B cell (primary cell): Measurements from ENCODE around the gene HIPK2. TPM values are rescaled to one million over a fixed set of nuclear protein-coding genes. Genes with fewer than 3 reads are reported as not detected.

Experiments
- ATAC-seq: fragments of 200-7000 bp; cut with Tn5 transposase; one replicate; pipeline ENCODE4 v1.10.0; 2021; ENCODE audit warnings: low read depth, mild to moderate bottlenecking, moderate number of reproducible peaks, moderate library complexity
- CTCF ChIA-PET: fragments of 350-600 bp; sonication (Branson Sonifier 250); formaldehyde crosslinking; loops from one replicate; lab custom pipeline; 2021; ENCODE audit warnings: antibody characterized with exemption, inconsistent platforms; lab: Charles Lee
- POLR2A ChIA-PET: fragments of 350-600 bp; sonication (Branson Sonifier 250); formaldehyde crosslinking; loops from one replicate; lab custom pipeline; 2021; ENCODE audit warnings: antibody characterized with exemption; lab: Charles Lee
- DNase-seq: peaks from one replicate; pipeline ENCODE4 v3.0.0; 2013
- H2AFZ ChIP-seq: 2 replicates; pipeline ENCODE4 v1.6.1; 2012; ENCODE audit warnings: mild to moderate bottlenecking, low read depth, low read length; ENCODE audit not compliant: insufficient read depth, poor library complexity, severe bottlenecking
- H3K27ac ChIP-seq, 2 donors: 1 replicate in 1 of 2; 2 replicates in 1 of 2; pipeline ENCODE4 v1.5.1; 2012 to 2013; ENCODE audit warnings: low read length in 2 of 2, mild to moderate bottlenecking in 2 of 2, moderate library complexity in 1 of 2
- H3K27me3 ChIP-seq, 4 experiments: fragments of 200-600 bp in 1 of 4; sonication (generic) in 1 of 4; replicated peaks in 1 of 4; 1 replicate in 2 of 4; 2 replicates in 2 of 4; pipeline versions ENCODE4 v1.6.1 to v1.7.0; 2013 to 2016; ENCODE audit warnings: low read length in 3 of 4, mild to moderate bottlenecking in 2 of 4, mixed read lengths in 1 of 4, moderate library complexity in 1 of 4; ENCODE audit not compliant: insufficient read depth in 4 of 4, control insufficient read depth in 3 of 4; ENCODE audit errors: control extremely low read depth in 1 of 4
- H3K36me3 ChIP-seq, 2 experiments: replicated peaks in 1 of 2; 1 replicate in 1 of 2; 2 replicates in 1 of 2; pipeline versions ENCODE4 v1.6.1 to v1.7.1; 2013; ENCODE audit warnings: low read length in 1 of 2; ENCODE audit not compliant: insufficient read depth in 2 of 2, control insufficient read depth in 1 of 2; ENCODE audit errors: control extremely low read depth in 1 of 2, extremely low read depth in 1 of 2
- H3K4me1 ChIP-seq, 2 donors: fragments of 200-600 bp in 1 of 2; sonication (generic) in 1 of 2; 1 replicate in 1 of 2; 2 replicates in 1 of 2; pipeline versions ENCODE4 v1.5.1 to v1.6.1; 2013 to 2017; ENCODE audit warnings: low read length in 2 of 2; ENCODE audit not compliant: control insufficient read depth in 2 of 2, insufficient read depth in 2 of 2
- H3K4me2 ChIP-seq: replicated peaks from 2 replicates; pipeline ENCODE3; 2012; ENCODE audit warnings: mild to moderate bottlenecking, low read depth, low read length; ENCODE audit not compliant: poor library complexity, severe bottlenecking
- H3K4me3 ChIP-seq, 5 experiments: fragments of 200-600 bp in 1 of 5; sonication (generic) in 1 of 5; 1 replicate in 3 of 5; 2 replicates in 2 of 5; pipeline versions ENCODE4 v1.5.1 to v1.7.0; 2011 to 2016; ENCODE audit warnings: low read length in 4 of 5, mild to moderate bottlenecking in 4 of 5, low read depth in 2 of 5, control low read depth in 1 of 5, moderate library complexity in 1 of 5; ENCODE audit not compliant: insufficient read depth in 1 of 5; ENCODE audit errors: control extremely low read depth in 1 of 5, extremely low read depth in 1 of 5
- H3K79me2 ChIP-seq: fragments of 200-600 bp; sonication (generic); one replicate; pipeline ENCODE4 v1.6.0; 2016; ENCODE audit warnings: low read length; ENCODE audit not compliant: control insufficient read depth, insufficient read depth
- H3K9ac ChIP-seq: fragments of 200-600 bp; sonication (generic); 2 replicates; pipeline ENCODE4 v1.6.1; 2017; ENCODE audit warnings: mild to moderate bottlenecking, low read length, moderate library complexity
- H3K9me3 ChIP-seq, 3 donors: one replicate each; pipeline versions ENCODE4 v1.6.1 to v1.7.1; 2013; ENCODE audit warnings: low read length in 2 of 3; ENCODE audit not compliant: control insufficient read depth in 2 of 3, insufficient read depth in 1 of 3; ENCODE audit errors: control extremely low read depth in 1 of 3
- H4K20me1 ChIP-seq: 2 replicates; pipeline ENCODE4 v1.6.0; 2012; ENCODE audit warnings: mild to moderate bottlenecking, low read length; ENCODE audit not compliant: insufficient read depth, control insufficient read depth, poor library complexity, severe bottlenecking
- H3K27ac Mint-ChIP-seq: one replicate; pipeline ENCODE4 v1.8.0; 2021; ENCODE audit warnings: mixed read lengths
- H3K27me3 Mint-ChIP-seq: one replicate; pipeline ENCODE4 v1.8.0; 2021; ENCODE audit warnings: mixed read lengths
- H3K4me1 Mint-ChIP-seq: one replicate; pipeline ENCODE4 v1.8.0; 2021; ENCODE audit warnings: mixed read lengths
- H3K4me3 Mint-ChIP-seq: one replicate; pipeline ENCODE4 v1.8.0; 2021; ENCODE audit warnings: mixed read lengths
- H3K9me3 Mint-ChIP-seq: one replicate; pipeline ENCODE4 v1.8.0; 2022; ENCODE audit warnings: mixed read lengths; ENCODE audit not compliant: insufficient read depth
- CTCF ChIP-seq: fragments of 200-600 bp; IDR thresholded peaks from one replicate; pipeline ENCODE4 v1.8.0; 2022; ENCODE audit warnings: antibody characterized with exemption, mild to moderate bottlenecking
- EZH2 ChIP-seq: IDR thresholded peaks from 2 replicates; pipeline ENCODE4 v1.6.1; 2012; ENCODE audit warnings: borderline replicate concordance, low read depth, mild to moderate bottlenecking, moderate library complexity, low read length; ENCODE audit not compliant: insufficient read depth, poor library complexity, severe bottlenecking
- WGBS: methylation state at CpG from one replicate; pipeline ENCODE4 v1.1.5; 2013; ENCODE audit warnings: missing lambda C conversion rate; ENCODE audit not compliant: insufficient coverage; 5-methylcytosine and 5-hydroxymethylcytosine counted together
- intact Hi-C: fragments of 100-400 bp; cut with micrococcal nuclease; formaldehyde crosslinking; loops from one replicate; pipeline ENCODE4 v1.10.0; 2022
- polyA plus RNA-seq: library from polyadenylated mRNA; depleted of rRNA; stranded (reverse); fragments of >200 nt; gene quantifications from 2 replicates; pipeline ENCODE4 v1.2.3, GENCODE V29; 2012
- total RNA-seq, 2 donors: library from RNA; stranded (reverse); fragments of 120-200 nt in 1 of 2; gene quantifications; 1 replicate in 1 of 2; 2 replicates in 1 of 2; pipeline versions ENCODE4 v1.2.3 to v1.2.4, GENCODE V29; 2013 to 2022

Gene HIPK2
- total and polyA plus RNA-seq, 2 donors (not counting 1 experiment from before 2014, with no cell fraction given) = 6.8 to 58.2 TPM

DNA sequence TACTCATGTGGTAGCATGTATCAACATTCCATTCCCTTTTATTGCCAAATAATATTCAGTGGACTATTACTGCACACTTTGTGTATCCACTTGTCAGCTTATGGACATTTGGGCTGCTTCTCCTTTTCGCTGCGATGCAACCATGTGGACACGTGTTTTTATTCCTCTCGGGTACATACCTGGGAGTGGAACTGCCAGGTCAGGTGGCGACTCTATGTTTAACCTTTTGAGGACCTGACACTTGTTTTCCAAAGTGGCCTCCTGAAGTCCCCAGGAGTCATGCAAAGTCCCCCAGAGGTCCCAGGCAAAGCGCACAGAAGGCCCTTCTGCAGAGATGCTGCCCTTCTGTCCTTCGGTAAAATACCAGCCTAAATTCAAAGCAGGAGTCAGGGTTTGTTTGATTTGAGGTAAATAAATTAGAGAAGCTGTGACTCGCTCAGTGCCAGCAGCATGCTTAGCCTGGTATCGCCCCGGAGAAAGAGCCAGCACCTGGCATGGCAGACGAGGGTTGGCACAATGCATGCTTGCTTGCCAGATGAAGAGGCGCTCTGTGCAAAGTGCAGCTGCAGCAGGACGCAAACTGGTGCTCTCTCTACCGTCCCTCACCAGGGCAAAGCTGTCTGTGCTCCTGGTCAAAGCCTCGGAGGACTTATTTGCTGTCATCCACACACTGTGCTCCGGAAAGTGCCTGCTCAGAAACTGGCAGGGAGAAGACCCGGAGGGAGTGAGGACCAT is 37.8 kb downstream of the HIPK2 start:
- no peak for ATAC-seq
- Histone ChIP-seq H2AFZ (no peak overlapping the region), H3K4me3 (no peak overlapping the region), H3K9ac (no peak overlapping the region), H3K27me3 (no peaks in the 10 kb centered on the region), H3K4me2 (no peak overlapping the region), H4K20me1 (peaks cover 6% of the 10 kb centered on the region), H3K36me3 (no peaks in the 10 kb centered on the region), H3K4me1 (peaks cover 15 to 19% of the 10 kb centered on the region in 2 donors), H3K79me2 (peaks cover 53% of the 10 kb centered on the region), H3K9me3 (no peaks in the 10 kb centered on the region), H3K27ac (no peak overlapping the region)
- Mint-ChIP-seq H3K4me1 (peaks cover 42% of the 10 kb centered on the region), H3K4me3 (no peak overlapping the region), H3K27ac (no peak overlapping the region), H3K27me3 (no peaks in the 10 kb centered on the region), H3K9me3 (no peaks in the 10 kb centered on the region)
- TF ChIP-seq EZH2 (no peak), CTCF (no peak)
- intact Hi-C loops = no loop called here
- DNase-seq = no peak
- 83% methylated on average over 17 of the region's 17 CpGs for WGBS
- POLR2A ChIA-PET = no interaction called here
- CTCF ChIA-PET = no interaction called here

GRCh38 chr7:139738772-139739171 is 39.0 kb downstream of the HIPK2 start:
- TF ChIP-seq CTCF (no peak), EZH2 (no peak)
- intact Hi-C loops = no loop called here
- no peak for DNase-seq
- H3K4me3 Mint-ChIP-seq = no peak overlapping the region
- no peaks in the 10 kb centered on the region for H3K9me3 Mint-ChIP-seq
- no peaks in the 10 kb centered on the region for H4K20me1 ChIP-seq
- no peak overlapping the region for H2AFZ ChIP-seq
- POLR2A ChIA-PET = no interaction called here
- ATAC-seq = no peak
- no peak overlapping the region for H3K9ac ChIP-seq
- H3K4me1 ChIP-seq = peaks cover 15 to 19% of the 10 kb centered on the region in 2 donors
- no peaks in the 10 kb centered on the region for H3K27me3 Mint-ChIP-seq
- H3K27ac ChIP-seq = no peak overlapping the region
- H3K79me2 ChIP-seq = peaks cover 53% of the 10 kb centered on the region
- no peaks in the 10 kb centered on the region for H3K9me3 ChIP-seq
- H3K4me2 ChIP-seq = no peak overlapping the region
- no peaks in the 10 kb centered on the region for H3K27me3 ChIP-seq
- no peaks in the 10 kb centered on the region for H3K36me3 ChIP-seq
- H3K27ac Mint-ChIP-seq = no peak overlapping the region
- WGBS = 93% methylated on average over 2 of the region's 3 CpGs
- H3K4me3 ChIP-seq = no peak overlapping the region
- CTCF ChIA-PET = interaction anchor here (3.3 kb wide), 1 partner anchor 93 kb away, joined by 20 read pairs; no protein-coding TSS in a partner anchor
- H3K4me1 Mint-ChIP-seq = peaks cover 41% of the 10 kb centered on the region
